ENCODE data around the gene BORA.
"Not testable (repeated sequence)": the region's sequence is repeated elsewhere in the genome, so short reads cannot be mapped to it uniquely, and the experiment has no call there.

BORA gene
- total RNA-seq = 10.0 to 21.5 (median 16.4) reads per million in 9 experiments

DNA sequence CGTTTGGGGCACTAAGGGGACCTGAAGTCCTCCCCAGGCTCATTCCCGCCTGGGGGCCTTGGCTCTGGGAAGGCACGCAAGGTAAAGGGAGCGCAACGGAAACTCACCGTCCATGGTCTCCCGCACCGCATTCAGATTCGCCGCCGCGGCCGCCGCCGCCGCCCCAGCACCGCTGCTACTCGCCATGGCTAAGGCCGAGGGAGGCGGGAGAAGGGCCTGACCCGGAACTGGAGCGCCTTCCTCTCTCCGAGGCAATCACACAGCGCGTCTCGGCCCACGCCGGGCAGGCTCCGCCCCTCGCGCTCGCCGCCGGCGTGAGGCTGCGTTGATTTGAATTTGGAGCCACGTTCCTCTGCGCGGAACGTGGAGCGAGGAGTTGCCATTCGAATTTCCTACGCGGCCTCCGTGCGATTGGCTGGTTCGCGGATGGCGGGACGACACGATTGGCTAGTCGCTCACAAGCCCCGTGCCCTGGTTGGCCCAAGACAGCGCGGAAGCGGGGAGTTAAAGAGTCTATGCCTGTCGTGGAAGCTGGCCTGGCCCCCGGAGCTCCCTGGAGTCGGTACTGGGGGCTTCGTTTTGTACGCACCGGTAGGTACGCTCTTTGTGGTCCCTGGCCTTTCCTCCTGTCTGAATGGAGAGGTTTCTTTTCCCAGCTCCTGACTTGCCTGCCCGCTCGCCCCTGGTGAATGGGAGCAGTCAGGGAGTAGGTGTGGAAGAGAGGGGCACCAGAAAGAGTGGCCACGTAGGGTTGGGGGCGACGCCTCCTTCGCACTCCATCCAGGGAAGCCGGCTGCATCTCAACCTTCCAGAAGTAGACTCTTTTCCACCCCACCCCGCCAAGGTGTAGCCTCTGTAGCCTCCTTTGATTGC, at the start of gene BORA, which contains the start of gene MZT1:
TSS of gene BORA (plus strand) at position 507 of the 873 bp plus-strand sequence. CDS start 1,018 bp downstream, outside the sequence.
TSS of gene MZT1 (minus strand) at position 213 of the 873 bp plus-strand sequence. CDS start at position 186, 27 bp downstream.
- ATAC-seq (replicated peaks) (peak; percentile 89), DNase-seq (peak; percentile 92 to 93 (median 93))
- H3K36me3 Mint-ChIP-seq (ENCODE audit: insufficient read depth) = peaks cover 19% of the 10 kb centered on the region
- H3K27me3 Mint-ChIP-seq = no peaks in the 10 kb centered on the region
- peak within 1 kb of the TSS; percentile 91 to 92 for H3K27ac Mint-ChIP-seq
- peak within 1 kb of the TSS; percentile 89 to 93 for H3K4me3 Mint-ChIP-seq
- H3K4me1 Mint-ChIP-seq (ENCODE audit: low read depth in 2 of 2) = peaks cover 26 to 49% of the 10 kb centered on the region in 2 donors
- H3K9me3 Mint-ChIP-seq = no peaks in the 10 kb centered on the region

DNA sequence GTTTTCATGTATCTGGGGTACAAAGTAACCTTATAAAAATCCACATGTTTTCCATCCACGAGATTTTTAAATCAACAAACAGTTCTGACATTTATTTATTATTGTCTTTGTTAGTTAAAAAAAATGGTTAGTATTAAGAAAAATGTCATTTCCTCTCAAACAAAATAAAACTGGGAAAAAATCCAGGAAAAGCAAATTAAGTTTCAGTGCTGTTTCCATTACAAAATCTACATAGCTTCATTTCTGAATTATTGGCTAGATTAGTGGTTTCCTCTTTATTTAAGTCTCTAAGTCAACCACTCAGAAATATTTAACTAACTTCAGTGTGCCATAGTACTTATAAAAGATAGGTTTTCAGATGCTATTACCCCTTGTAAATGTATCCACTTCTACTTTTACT, 49.4 kb upstream of the BORA start:
- H3K27me3 Mint-ChIP-seq = peaks cover 25 to 29% of the 10 kb centered on the region in 2 donors
- H3K4me1 Mint-ChIP-seq (ENCODE audit: low read depth in 2 of 2) = no peaks in the 10 kb centered on the region
- no peaks in the 10 kb centered on the region for H3K36me3 Mint-ChIP-seq (ENCODE audit: insufficient read depth)
- no peak overlapping the region for H3K4me3 Mint-ChIP-seq
- ATAC-seq (replicated peaks) (no peak), DNase-seq (no peak)
- H3K9me3 Mint-ChIP-seq = no peaks in the 10 kb centered on the region
- H3K27ac Mint-ChIP-seq = no peak overlapping the region

- H3K4me3 Mint-ChIP-seq = no peak overlapping the region
Observed at GRCh38 chr13:72680353-72680752, 47.4 kb upstream of the BORA start.

DNA sequence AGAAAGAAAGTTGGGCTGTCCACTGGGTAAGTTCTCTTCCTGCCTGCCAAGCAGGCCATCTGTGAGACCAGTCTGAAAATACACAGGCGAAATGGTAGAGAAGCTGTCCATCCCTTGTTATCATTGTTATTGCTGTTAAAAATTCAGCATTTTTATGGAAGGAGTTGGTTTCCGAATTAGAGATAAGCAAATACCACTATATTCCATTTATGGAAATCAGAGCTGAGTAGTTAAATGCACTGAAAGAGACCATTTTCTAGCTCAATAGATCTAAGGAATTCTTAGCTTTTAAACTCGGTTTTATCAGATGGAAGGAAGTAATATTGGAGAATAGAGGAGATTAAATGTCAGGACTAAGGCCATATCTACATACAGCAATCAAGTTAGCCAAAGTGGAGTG, 41.0 kb upstream of the BORA start:
- DNase-seq (no peak), ATAC-seq (replicated peaks) (no peak)
- Mint-ChIP-seq H3K27me3 (peaks cover 45 to 57% of the 10 kb centered on the region in 2 donors), H3K36me3 (ENCODE audit: insufficient read depth) (peaks cover 2% of the 10 kb centered on the region), H3K9me3 (no peaks in the 10 kb centered on the region), H3K27ac (no peak overlapping the region), H3K4me3 (no peak overlapping the region), H3K4me1 (ENCODE audit: low read depth in 2 of 2) (no peaks in the 10 kb centered on the region)

More at GRCh38 chr13:72680353-72680752, 47.4 kb upstream of the BORA start:
- no peaks in the 10 kb centered on the region for H3K36me3 Mint-ChIP-seq (ENCODE audit: insufficient read depth)
- peaks cover 15 to 34% of the 10 kb centered on the region in 2 donors for H3K27me3 Mint-ChIP-seq
- ATAC-seq (replicated peaks) (no peak), DNase-seq (no peak)
- no peak overlapping the region for H3K27ac Mint-ChIP-seq
- H3K4me1 Mint-ChIP-seq (ENCODE audit: low read depth in 2 of 2) = no peaks in the 10 kb centered on the region
- H3K9me3 Mint-ChIP-seq = no peaks in the 10 kb centered on the region

DNA sequence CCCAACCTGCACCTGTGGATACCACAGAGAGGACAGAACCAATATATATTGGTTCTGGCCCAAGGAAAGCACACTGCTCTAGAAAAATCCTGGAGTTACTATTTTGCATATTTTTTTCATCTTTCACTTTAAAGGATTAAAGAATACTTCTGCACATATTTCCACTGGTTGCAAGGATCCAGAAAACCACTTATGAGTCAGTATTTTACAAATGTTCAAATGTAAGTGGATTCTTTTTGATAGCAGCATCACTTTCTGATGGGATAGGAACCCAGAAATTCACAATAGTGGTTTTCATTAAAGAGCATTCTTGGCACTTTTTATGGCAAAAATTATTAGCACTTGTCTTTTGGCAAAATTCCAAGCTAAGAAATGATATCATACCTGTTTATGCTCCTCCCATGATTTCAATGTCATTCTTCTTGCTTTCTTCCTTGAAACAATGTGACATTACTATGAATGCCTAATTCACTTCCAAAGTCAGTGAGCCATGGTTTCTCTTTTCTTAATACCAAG, 38.5 kb upstream of the BORA start:
- no peak for ATAC-seq (replicated peaks)

DNA sequence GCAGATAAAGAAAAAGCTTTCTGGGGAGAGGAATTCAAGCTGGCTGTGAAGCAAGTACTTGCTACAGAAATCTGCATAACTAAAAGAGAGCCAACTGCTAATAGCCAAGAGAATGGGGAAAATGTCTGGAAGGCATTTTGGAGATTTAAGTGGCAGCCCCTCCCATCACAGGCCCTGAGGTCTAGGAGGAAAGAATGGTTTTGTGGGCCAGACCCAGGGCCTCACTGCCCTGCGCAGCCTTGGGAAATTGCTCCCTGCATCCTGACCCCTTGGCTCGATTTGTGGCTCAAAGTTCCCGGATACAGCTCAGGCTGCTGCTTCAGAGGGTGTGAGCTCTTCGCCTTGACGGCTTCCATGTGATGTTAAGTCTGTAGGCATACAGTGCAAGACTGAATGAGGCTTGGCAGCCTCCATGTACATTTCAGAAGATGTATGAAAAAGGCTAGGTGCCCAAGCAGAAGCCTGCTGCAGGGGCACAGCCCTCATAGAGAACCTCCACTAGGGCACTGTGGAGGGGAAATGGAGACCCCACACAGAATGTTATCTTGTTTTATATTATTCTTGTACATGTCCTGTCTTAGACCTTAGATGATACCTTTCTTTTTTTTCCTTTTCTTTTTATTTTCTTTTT, 34.7 kb upstream of the BORA start:
- DNase-seq (no peak), ATAC-seq (replicated peaks) (no peak)
- H3K36me3 Mint-ChIP-seq (ENCODE audit: insufficient read depth) = peaks cover 2% of the 10 kb centered on the region
- no peaks in the 10 kb centered on the region for H3K9me3 Mint-ChIP-seq
- no peaks in the 10 kb centered on the region for H3K4me1 Mint-ChIP-seq (ENCODE audit: low read depth in 2 of 2)
- peaks cover 39 to 49% of the 10 kb centered on the region in 2 donors for H3K27me3 Mint-ChIP-seq
- H3K27ac Mint-ChIP-seq = no peak overlapping the region
- no peak overlapping the region for H3K4me3 Mint-ChIP-seq

More for the DNA sequence above, 38.5 kb upstream of the BORA start:
- no peak overlapping the region for H3K4me3 Mint-ChIP-seq
- no peaks in the 10 kb centered on the region for H3K9me3 Mint-ChIP-seq
- no peak overlapping the region for H3K27ac Mint-ChIP-seq
- H3K4me1 Mint-ChIP-seq (ENCODE audit: low read depth in 2 of 2) = no peaks in the 10 kb centered on the region
- H3K36me3 Mint-ChIP-seq (ENCODE audit: insufficient read depth) = peaks cover 2% of the 10 kb centered on the region
- H3K27me3 Mint-ChIP-seq = peaks cover 33 to 47% of the 10 kb centered on the region in 2 donors
- no peak for DNase-seq

GRCh38 chr13:72693832-72694231, 33.9 kb upstream of the BORA start:
- H3K27me3 Mint-ChIP-seq = peaks cover 31 to 46% of the 10 kb centered on the region in 2 donors
- ATAC-seq (replicated peaks) (no peak), DNase-seq (no peak)
- H3K4me1 Mint-ChIP-seq (ENCODE audit: low read depth in 2 of 2) = no peaks in the 10 kb centered on the region
- no peak overlapping the region for H3K27ac Mint-ChIP-seq
- no peaks in the 10 kb centered on the region for H3K9me3 Mint-ChIP-seq
- no peaks in the 10 kb centered on the region for H3K36me3 Mint-ChIP-seq (ENCODE audit: insufficient read depth)
- no peak overlapping the region for H3K4me3 Mint-ChIP-seq

DNA sequence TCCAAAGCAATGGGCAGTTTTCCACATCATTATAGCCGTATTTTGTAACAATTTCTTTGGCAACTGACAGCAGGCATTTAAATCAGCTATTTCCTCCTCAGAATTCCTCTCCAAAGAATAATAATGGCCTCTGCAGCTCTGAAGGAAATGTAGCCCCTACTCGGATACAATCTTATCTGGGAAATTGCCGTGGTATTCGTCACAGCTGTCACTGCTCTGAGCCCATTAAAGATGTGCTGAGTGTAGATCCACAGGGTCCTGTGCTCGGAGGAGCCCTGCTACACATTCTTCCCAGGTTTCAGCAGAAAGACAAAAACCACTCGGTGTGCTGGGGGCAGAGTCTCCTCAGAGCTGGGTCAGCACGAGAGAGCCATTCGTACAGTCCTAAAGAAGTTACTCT, 33.4 kb upstream of the BORA start:
- no peak for ATAC-seq (replicated peaks)
- H3K9me3 Mint-ChIP-seq = no peaks in the 10 kb centered on the region

DNA sequence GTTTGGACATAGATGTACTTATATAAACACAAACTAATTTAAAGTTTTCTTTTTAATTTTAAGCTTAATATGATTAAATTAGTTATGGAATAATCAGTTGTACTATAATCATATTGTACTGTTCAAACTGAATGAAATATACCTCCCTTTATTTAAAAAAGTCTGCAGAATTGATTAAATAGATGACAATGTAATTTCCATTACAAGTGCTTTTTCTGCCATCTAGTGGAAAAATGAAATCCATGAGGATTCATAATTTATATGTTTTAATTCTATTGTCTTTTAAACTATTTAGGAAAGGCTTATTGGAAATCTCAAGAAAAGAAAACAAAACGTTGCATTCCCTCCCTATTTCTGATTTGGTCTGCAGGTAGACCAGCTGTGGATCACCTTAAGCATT, 31.1 kb upstream of the BORA start:
- no peak for ATAC-seq (replicated peaks)
- H3K4me1 Mint-ChIP-seq (ENCODE audit: low read depth in 2 of 2) = no peaks in the 10 kb centered on the region
- no peak overlapping the region for H3K27ac Mint-ChIP-seq
- no peak for DNase-seq
- H3K9me3 Mint-ChIP-seq = peaks cover 0 to 1% of the 10 kb centered on the region in 2 donors
- peaks cover 20 to 33% of the 10 kb centered on the region in 2 donors for H3K27me3 Mint-ChIP-seq
- H3K36me3 Mint-ChIP-seq (ENCODE audit: insufficient read depth) = no peaks in the 10 kb centered on the region
- H3K4me3 Mint-ChIP-seq = no peak overlapping the region

More for the DNA sequence above, 33.4 kb upstream of the BORA start:
- H3K4me3 Mint-ChIP-seq = no peak overlapping the region
- peaks cover 31 to 45% of the 10 kb centered on the region in 2 donors for H3K27me3 Mint-ChIP-seq
- H3K4me1 Mint-ChIP-seq (ENCODE audit: low read depth in 2 of 2) = no peaks in the 10 kb centered on the region
- DNase-seq = no peak
- H3K27ac Mint-ChIP-seq = no peak overlapping the region
- H3K36me3 Mint-ChIP-seq (ENCODE audit: insufficient read depth) = no peaks in the 10 kb centered on the region

- DNase-seq (no peak), ATAC-seq (replicated peaks) (no peak)
- Mint-ChIP-seq H3K4me1 (ENCODE audit: low read depth in 2 of 2) (no peaks in the 10 kb centered on the region), H3K4me3 (no peak overlapping the region), H3K27me3 (peaks cover 20 to 28% of the 10 kb centered on the region in 2 donors), H3K27ac (no peak overlapping the region), H3K36me3 (ENCODE audit: insufficient read depth) (no peaks in the 10 kb centered on the region), H3K9me3 (peaks cover 0 to 1% of the 10 kb centered on the region in 2 donors)
Observed at GRCh38 chr13:72698164-72698563, 29.6 kb upstream of the BORA start.

- Mint-ChIP-seq H3K9me3 (peaks cover 0 to 2% of the 10 kb centered on the region in 2 donors), H3K4me1 (ENCODE audit: low read depth in 2 of 2) (no peaks in the 10 kb centered on the region), H3K4me3 (no peak overlapping the region), H3K36me3 (ENCODE audit: insufficient read depth) (no peaks in the 10 kb centered on the region), H3K27me3 (peaks cover 5 to 14% of the 10 kb centered on the region in 2 donors), H3K27ac (no peak overlapping the region)
- DNase-seq (no peak), ATAC-seq (replicated peaks) (no peak)
Observed at GRCh38 chr13:72700509-72700908, 27.2 kb upstream of the BORA start.

GRCh38 chr13:72716776-72717175, 10.9 kb upstream of the BORA start:
- Mint-ChIP-seq H3K9me3 (no peaks in the 10 kb centered on the region), H3K36me3 (ENCODE audit: insufficient read depth) (peaks cover 48% of the 10 kb centered on the region), H3K4me3 (no peak overlapping the region), H3K4me1 (ENCODE audit: low read depth in 2 of 2) (peaks cover 16 to 33% of the 10 kb centered on the region in 2 donors), H3K27me3 (no peaks in the 10 kb centered on the region), H3K27ac (peak overlapping the region in 1 of 2 donors; percentile 65)
- ATAC-seq (replicated peaks) (no peak), DNase-seq (no peak)

- not testable (repeated sequence) for H3K9me3 Mint-ChIP-seq; DNase-seq; H3K27me3 Mint-ChIP-seq; ATAC-seq (replicated peaks)
- H3K36me3 Mint-ChIP-seq (ENCODE audit: insufficient read depth) = peaks cover 16% of the 10 kb centered on the region
- peak overlapping the region; percentile 91 to 92 for H3K27ac Mint-ChIP-seq
- H3K4me3 Mint-ChIP-seq = peak overlapping the region; percentile 89 to 93
- H3K4me1 Mint-ChIP-seq (ENCODE audit: low read depth in 2 of 2) = peaks cover 32 to 61% of the 10 kb centered on the region in 2 donors
Observed at GRCh38 chr13:72726185-72726584, 1.5 kb upstream of the BORA start.
